ENCODE data around the gene MAP3K15. TPM values are rescaled to one million over a fixed set of nuclear protein-coding genes. Genes with fewer than 3 reads are reported as not detected.

The MAP3K15 gene
- total RNA-seq, 1 donor from 2014 or later, result 1.7 TPM

Other genes with a start within 250 kb of the MAP3K15 start
- 162 TPM for gene PDHA1, start 171.6 kb downstream of the MAP3K15 start, total RNA-seq (ENCODE audit: unreplicated experiment)

All from endothelial cell (in vitro differentiated cells).